Fibroblast of pulmonary artery (primary cell): ENCODE measurements around the gene CABLES1.

Experiments used
- DNase-seq: peaks from one replicate; pipeline ENCODE4 v3.0.0-alpha.2; 2010; ENCODE audit warnings: low read depth
- H3K4me3 ChIP-seq: replicated peaks from 2 replicates; pipeline ENCODE4 v1.5.1; 2011; ENCODE audit warnings: low read depth, mild to moderate bottlenecking, control low read depth, low read length, moderate library complexity
- CTCF ChIP-seq: IDR thresholded peaks from 2 replicates; pipeline ENCODE4 v1.5.1; 2011; ENCODE audit warnings: mild to moderate bottlenecking, control low read depth, low read length, inconsistent platforms; ENCODE audit errors: missing control alignments

Gene CABLES1

DNA sequence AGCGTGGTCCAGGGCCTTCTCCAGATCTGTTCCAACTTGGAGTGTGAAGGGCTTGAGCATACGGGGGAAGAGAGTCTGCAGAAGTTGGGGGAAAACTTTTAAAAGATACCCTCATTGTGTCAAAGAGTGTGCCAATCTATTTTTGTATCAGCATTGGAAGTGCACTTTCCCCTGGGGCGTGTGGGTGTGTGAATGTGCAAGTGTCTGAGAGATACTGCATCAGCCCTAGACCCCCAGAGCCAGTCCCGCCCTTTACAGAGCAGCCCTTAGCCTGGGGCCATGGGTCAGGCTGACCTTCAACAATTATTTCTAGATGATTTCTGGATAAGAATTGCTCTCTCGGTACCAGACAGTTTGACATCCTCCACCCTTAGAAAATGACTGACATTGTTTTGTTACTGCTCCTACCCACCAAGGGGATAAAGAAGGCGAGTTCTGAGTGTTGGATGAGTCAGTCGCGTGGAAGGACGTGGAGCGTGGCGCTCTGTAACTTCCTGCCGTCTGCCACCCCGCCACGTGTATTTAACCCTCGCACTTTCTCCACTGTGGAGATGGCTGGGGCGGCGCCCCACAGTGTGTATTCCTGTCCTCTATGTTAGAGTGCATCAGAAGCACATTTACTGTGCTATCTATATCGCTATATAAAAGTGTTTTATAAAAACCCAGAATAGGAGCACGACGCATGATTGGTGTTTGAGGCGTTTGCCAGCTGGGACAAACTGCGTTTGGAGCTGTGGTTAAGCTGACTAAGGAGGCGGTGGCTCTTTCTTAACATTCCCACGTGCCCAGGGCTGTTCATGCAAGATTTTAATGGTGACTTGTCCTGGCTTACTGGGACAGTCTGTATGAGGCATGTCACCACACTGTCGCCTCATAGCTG is 122.6 kb downstream of the CABLES1 start:
- peak; percentile 31 for DNase-seq
- no peak overlapping the region for H3K4me3 ChIP-seq
- TF ChIP-seq CTCF = no peak

DNA sequence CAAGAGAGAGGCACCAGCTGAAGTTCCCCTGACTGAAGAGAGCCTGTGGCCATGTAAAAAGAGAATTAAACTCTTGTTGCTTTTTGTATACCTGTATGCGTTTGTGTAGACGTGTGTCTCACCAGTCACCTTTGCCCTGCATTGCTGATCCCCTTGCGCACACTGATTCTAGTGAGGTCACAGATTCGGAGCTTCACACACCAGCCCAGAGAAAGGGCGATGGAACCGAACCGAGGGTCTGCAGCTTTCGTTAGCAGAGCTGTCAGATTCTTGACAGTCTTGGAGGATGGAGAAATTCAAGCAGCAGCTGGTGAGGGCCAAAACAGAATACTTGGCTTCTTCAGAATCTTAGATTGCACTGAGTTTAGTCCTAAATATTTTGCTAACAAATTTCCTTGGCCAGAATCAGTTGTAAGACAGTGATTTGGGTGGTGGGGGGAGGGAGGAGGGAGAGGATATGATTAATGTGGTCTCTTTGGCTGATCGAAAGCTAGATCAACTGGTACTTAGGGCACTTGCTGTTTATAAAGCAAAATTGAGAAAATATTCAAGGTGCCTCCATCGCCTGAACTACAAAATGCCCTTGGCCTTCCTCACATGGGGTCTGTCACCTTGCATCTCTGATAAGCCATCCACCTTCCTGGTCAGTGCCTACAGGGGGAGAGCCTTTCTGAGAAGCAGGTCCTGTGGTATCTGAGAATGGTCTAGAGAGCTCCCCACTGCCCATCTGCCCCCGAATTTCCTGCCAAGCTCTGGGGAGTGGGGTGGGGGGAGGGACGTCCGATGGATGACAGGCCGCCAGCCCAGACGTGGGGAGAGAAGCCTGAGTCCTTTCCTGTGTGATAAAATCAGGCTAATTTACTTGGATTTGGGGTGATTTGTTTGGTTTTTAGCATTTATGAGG is 123.5 kb downstream of the CABLES1 start:
- TF ChIP-seq CTCF = no peak
- H3K4me3 ChIP-seq = no peak overlapping the region
- no peak for DNase-seq

DNA sequence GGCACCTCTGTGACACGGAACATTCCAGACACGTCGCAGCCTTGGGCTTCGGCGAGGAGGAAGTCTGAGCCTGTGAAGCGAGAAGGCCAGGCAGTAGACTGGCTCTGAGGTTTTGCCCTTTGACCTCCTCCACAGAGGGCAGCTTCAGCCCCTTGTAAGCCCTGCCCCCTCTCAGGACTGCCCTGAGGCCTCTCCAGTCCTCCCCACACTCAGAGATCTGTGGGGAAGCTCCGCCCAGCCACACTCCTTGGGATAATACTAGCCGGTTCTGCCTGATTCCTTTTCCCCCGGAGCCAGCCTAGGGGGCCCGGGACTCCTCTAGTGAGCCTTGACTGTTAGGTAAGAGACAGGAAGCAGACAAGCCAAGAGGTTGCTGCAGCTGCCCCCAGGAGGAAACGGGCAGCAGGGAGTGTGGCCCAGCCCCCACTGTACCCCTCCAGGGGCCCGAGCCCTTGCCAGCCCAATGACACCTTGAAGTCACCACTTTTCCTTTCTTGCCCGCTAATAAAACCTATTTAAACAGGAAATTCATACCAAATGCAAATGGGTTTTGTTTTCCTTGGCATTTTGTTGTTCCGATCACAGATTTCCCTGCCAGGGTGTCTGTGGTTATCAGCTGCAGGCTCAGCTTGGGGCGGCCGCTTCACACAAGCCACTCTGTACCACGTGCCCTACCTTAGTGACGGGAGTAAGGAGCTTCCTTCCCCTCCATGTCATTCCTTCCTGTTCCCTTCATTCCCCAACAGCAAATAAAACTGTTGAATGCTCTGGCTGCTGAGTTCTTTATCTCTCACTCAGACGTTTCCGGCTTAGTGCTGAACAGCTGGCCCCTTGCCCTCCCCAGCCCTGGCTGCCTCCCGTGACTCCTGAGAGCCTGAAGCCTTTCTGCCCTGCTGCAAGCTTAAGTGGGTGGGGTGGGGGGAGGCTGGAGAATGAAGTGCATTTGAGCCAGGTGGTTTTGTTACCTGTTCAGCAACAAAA is 124.7 kb downstream of the CABLES1 start:
- peak; percentile 95 for DNase-seq

GRCh38 chr18:23260926-23261590 is 125.8 kb downstream of the CABLES1 start:
- no peak overlapping the region for H3K4me3 ChIP-seq
- no peak for TF ChIP-seq CTCF
- DNase-seq = no peak

More for the DNA sequence above, 124.7 kb downstream of the CABLES1 start:
- TF ChIP-seq CTCF = no peak
- peak overlapping the region; percentile 24 for H3K4me3 ChIP-seq

GRCh38 chr18:23263551-23264235 is 128.4 kb downstream of the CABLES1 start:
- TF ChIP-seq CTCF = no peak
- H3K4me3 ChIP-seq = no peak overlapping the region
- no peak for DNase-seq
